ENCODE data around the gene GNB1L. TPM values are rescaled to one million over a fixed set of nuclear protein-coding genes. Genes with fewer than 3 reads are reported as not detected.

The GNB1L gene
- total and polyA plus RNA-seq, 9 of the 15 experiments (the other 6 are each of a cell fraction or from before 2014, with no cell fraction given), result 0.56 to 50.5 (median 10.2) TPM

- Histone ChIP-seq H3K9ac (ENCODE audit: insufficient read depth in 1 of 2, low read depth in 2 of 2, low read length in 2 of 2) (peak overlapping the region in 1 of 2 experiments; percentile 56; a peak in 2 of 4 replicates), H3K4me1 (replicated peaks in 1 of 2; ENCODE audit: control insufficient read depth in 2 of 2, insufficient read depth in 2 of 2, low read length in 2 of 2) (peaks cover 11 to 73% of the 10 kb centered on the region in 2 experiments), H3K4me2 (ENCODE audit: insufficient read depth, low read length) (no peak overlapping the region), H3K36me3 (ENCODE audit: control insufficient read depth, insufficient read depth, low read length) (peaks cover 60% of the 10 kb centered on the region), H3K27ac (ENCODE audit: extremely low read depth, low read depth, low read length) (no peak overlapping the region), H3K4me3 (no peak overlapping the region), H2AFZ (ENCODE audit: low read depth, low read length) (no peak overlapping the region), H3K9me3 (replicated peaks; ENCODE audit: control insufficient read depth, insufficient read depth, low read depth, low read length) (peaks cover 5% of the 10 kb centered on the region; the same call in 1 of the 2 replicates), H4K20me1 (replicated peaks; ENCODE audit: control insufficient read depth, insufficient read depth, low read length) (peaks cover 53% of the 10 kb centered on the region; the same call in 1 of the 2 replicates), H3K27me3 (ENCODE audit: control insufficient read depth in 2 of 2, insufficient read depth in 2 of 2, low read length in 2 of 2) (no peaks in the 10 kb centered on the region), H3K9me1 (ENCODE audit: control insufficient read depth, insufficient read depth, low read length) (peaks cover 21% of the 10 kb centered on the region), H3K79me2 (ENCODE audit: control insufficient read depth, insufficient read depth, low read length) (peaks cover 48% of the 10 kb centered on the region)
- intact Hi-C loops (cut with micrococcal nuclease), result no loop called here
- CTCF ChIA-PET (ENCODE audit: low intra/inter-chr PET ratio), result no interaction called here
- in situ Hi-C loops (cut with MboI), result no loop called here
- POLR2A ChIA-PET, result interaction anchor here (0.5 to 13.6 kb wide), 24 partner anchors 7 to 1779 kb away, joined by 3 to 247 read pairs (median 4); no protein-coding TSS in a partner anchor
- FAIRE-seq (no peak), ATAC-seq (peak; percentile 7), DNase-seq (ENCODE audit: extremely low read depth in 1 of 4, low spot score in 3 of 4) (peak in 2 of 4 experiments; percentile 82 to 83)
- 84% methylated on average over 7 of the region's 7 CpGs for WGBS (ENCODE audit: insufficient coverage, low coverage, missing lambda C conversion rate)
- BruUV-seq (replicated peaks), result no TSS peak
- TF ChIP-seq CTCF (IDR thresholded peaks at IDR 0.05 in 2 of 3, conservative IDR thresholded peaks at IDR 0.05 in 1 of 3; ENCODE audit: insufficient read depth in 2 of 3, low read depth in 1 of 3, low read length in 3 of 3) (0 out of 6 replicates have a peak, but pooled peaks of 1 of the 3 experiments have one; percentile 1), NFXL1 (CRISPR knock-in tag; IDR thresholded peaks at IDR 0.05) (no peak), BRF1 (IDR thresholded peaks at IDR 0.05; ENCODE audit: borderline replicate concordance, extremely low read depth, insufficient read length) (no peak), STAT6 (CRISPR knock-in tag; IDR thresholded peaks at IDR 0.05) (0 out of 2 replicates have a peak, but pooled peaks have one; percentile 44), KDM5B (IDR thresholded peaks at IDR 0.05; ENCODE audit: insufficient replicate concordance, low read depth, low read length) (peak; percentile 26), ZNF436 (CRISPR knock-in tag; IDR thresholded peaks at IDR 0.05) (peak; percentile 10; the same call in 1 of the 2 replicates), CCAR2 (IDR thresholded peaks at IDR 0.05; ENCODE audit: low read depth, low read length) (no peak), WHSC1 (IDR thresholded peaks at IDR 0.05; ENCODE audit: low read length) (peak; percentile 63), ZBTB17 (CRISPR knock-in tag; IDR thresholded peaks at IDR 0.05) (no peak), HOMEZ (CRISPR knock-in tag; IDR thresholded peaks at IDR 0.05) (no peak)
Measured at GRCh38 chr22:19848298-19849224, 6.1 kb downstream of the GNB1L start.
